WTC11 (cell line): ENCODE results near the gene SUSD4. TPM values are rescaled to one million over a fixed set of nuclear protein-coding genes. Genes with fewer than 3 reads are reported as not detected.

Experiments used
- ATAC-seq: fragments of 200-7000 bp; cut with Tn5 transposase; 2 replicates; pipeline ENCODE4 v1.10.0; 2021; ENCODE audit warnings: mild to moderate bottlenecking, moderate library complexity
- CTCF ChIA-PET: fragments of 300-600 bp; sonication (Branson Sonifier 250); formaldehyde crosslinking; loops from one replicate; lab custom pipeline; 2021; ENCODE audit warnings: antibody characterized with exemption; lab: Charles Lee
- POLR2A ChIA-PET: fragments of 350-600 bp; sonication (Branson Sonifier 250); formaldehyde crosslinking; loops from one replicate; lab custom pipeline; 2021; ENCODE audit warnings: antibody characterized with exemption; lab: Charles Lee
- DNase-seq: peaks from one replicate; pipeline ENCODE4 v3.0.0; 2021; ENCODE audit warnings: low spot score
- H3K27ac Mint-ChIP-seq: 2 replicates; pipeline ENCODE4 v1.8.0; 2021; ENCODE audit warnings: mixed read lengths
- H3K27me3 Mint-ChIP-seq: 2 replicates; pipeline ENCODE4 v1.8.0; 2021; ENCODE audit warnings: low read depth, mild to moderate bottlenecking, moderate library complexity, mixed read lengths
- H3K36me3 Mint-ChIP-seq: 2 replicates; pipeline ENCODE4 v1.8.0; 2021; ENCODE audit warnings: mixed read lengths
- H3K4me1 Mint-ChIP-seq: 2 replicates; pipeline ENCODE4 v1.8.0; 2022; ENCODE audit warnings: mixed read lengths
- H3K4me3 Mint-ChIP-seq: 2 replicates; pipeline ENCODE4 v1.8.0; 2021; ENCODE audit warnings: mild to moderate bottlenecking, moderate library complexity, mixed read lengths
- H3K9me3 Mint-ChIP-seq: 2 replicates; pipeline ENCODE4 v1.8.0; 2021; ENCODE audit warnings: mixed read lengths
- CREB1 ChIP-seq: sonication (generic); formaldehyde crosslinking; IDR thresholded peaks from 2 replicates; pipeline ENCODE4 v1.8.0; 2023; ENCODE audit warnings: mild to moderate bottlenecking, missing genetic modification reagents
- CREM ChIP-seq: sonication (generic); formaldehyde crosslinking; IDR thresholded peaks from 2 replicates; pipeline ENCODE4 v1.8.1; 2022; ENCODE audit warnings: mild to moderate bottlenecking, missing genetic modification reagents, moderate library complexity
- MAX ChIP-seq: sonication (generic); formaldehyde crosslinking; IDR thresholded peaks from 2 replicates; pipeline ENCODE4 v1.8.0; 2022; ENCODE audit warnings: mild to moderate bottlenecking, missing genetic modification reagents
- MXD4 ChIP-seq: fragments of 250-450 bp; sonication (Bioruptor Pico); IDR thresholded peaks from 2 replicates; pipeline ENCODE4 v1.8.0; 2021; ENCODE audit warnings: mild to moderate bottlenecking, moderate library complexity, borderline replicate concordance
- OVOL2 ChIP-seq: fragments of 250-450 bp; sonication (Bioruptor Pico); IDR thresholded peaks from 2 replicates; pipeline ENCODE4 v1.9.0; 2021; ENCODE audit warnings: mild to moderate bottlenecking, borderline replicate concordance
- PRDM15 ChIP-seq: sonication (generic); formaldehyde crosslinking; IDR thresholded peaks from 2 replicates; pipeline ENCODE4 v1.8.0; 2022; ENCODE audit warnings: missing genetic modification reagents
- PRRX2 ChIP-seq: fragments of 250-450 bp; sonication (Bioruptor Pico); IDR thresholded peaks from 2 replicates; pipeline ENCODE4 v1.8.0; 2021; ENCODE audit warnings: mild to moderate bottlenecking
- SOX15 ChIP-seq: fragments of 250-450 bp; sonication (Bioruptor Pico); IDR thresholded peaks from 2 replicates; pipeline ENCODE4 v1.9.0; 2021; ENCODE audit warnings: mild to moderate bottlenecking
- ZNF281 ChIP-seq: sonication (generic); formaldehyde crosslinking; IDR thresholded peaks from 2 replicates; pipeline ENCODE4 v1.8.0; 2023; ENCODE audit warnings: mild to moderate bottlenecking, missing genetic modification reagents
- ZNF425 ChIP-seq: fragments of 250-450 bp; sonication (Bioruptor Pico); conservative IDR thresholded peaks from 2 replicates; pipeline ENCODE4 v1.9.0; 2021; ENCODE audit warnings: mild to moderate bottlenecking
- total RNA-seq: library from RNA; stranded (reverse); gene quantifications from 3 replicates; pipeline ENCODE4 v1.2.3, GENCODE V29; 2021

The SUSD4 gene
- total RNA-seq, 1 experiment from 2014 or later, result 1.8 TPM

GRCh38 chr1:223221686-223222085 is 142.3 kb downstream of the SUSD4 start:
- POLR2A ChIA-PET, result no interaction called here

More at GRCh38 chr1:223221686-223222085, 142.3 kb downstream of the SUSD4 start:
- DNase-seq (no peak), ATAC-seq (no peak)
- no peak for TF ChIP-seq SOX15 (CRISPR knock-in tag)
- TF ChIP-seq ZNF281 (CRISPR knock-in tag), result no peak
- TF ChIP-seq OVOL2, result no peak
- no peak for TF ChIP-seq MXD4 (CRISPR knock-in tag)
- TF ChIP-seq CREB1 (CRISPR knock-in tag), result no peak
- TF ChIP-seq PRRX2 (CRISPR knock-in tag), result no peak
- no peak for TF ChIP-seq ZNF425
- TF ChIP-seq MAX (CRISPR knock-in tag), result no peak
- TF ChIP-seq PRDM15 (CRISPR knock-in tag), result no peak
- TF ChIP-seq CREM (CRISPR knock-in tag), result no peak
- Mint-ChIP-seq H3K4me1 (no peaks in the 10 kb centered on the region), H3K27ac (no peak overlapping the region), H3K4me3 (no peak overlapping the region), H3K9me3 (peaks cover 23% of the 10 kb centered on the region), H3K36me3 (peaks cover 9% of the 10 kb centered on the region), H3K27me3 (peaks cover 15% of the 10 kb centered on the region)
- CTCF ChIA-PET, result no interaction called here
